BJ (cell line): ENCODE results near the gene RBSN. TPM values are rescaled to one million over a fixed set of nuclear protein-coding genes. Genes with fewer than 3 reads are reported as not detected.

ENCODE experiments used
- CTCF ChIA-PET: fragments of 350-600 bp; formaldehyde crosslinking; extraction: SDS; loops from one replicate; lab custom pipeline; 2021; ENCODE audit warnings: antibody characterized with exemption, inconsistent platforms; lab: Yijun Ruan, JAX
- POLR2A ChIA-PET: fragments of 300-600 bp; sonication (Branson Sonifier 250); formaldehyde crosslinking; extraction: SDS; loops from one replicate; lab custom pipeline; 2021; ENCODE audit warnings: antibody characterized with exemption; lab: Charles Lee
- DNase-seq: peaks from one replicate; pipeline ENCODE4 v3.0.0-alpha.2; 2011; ENCODE audit warnings: low read depth
- H3K27me3 ChIP-seq: 2 replicates; pipeline ENCODE4 v1.6.0; 2011; ENCODE audit warnings: low read length; ENCODE audit not compliant: control insufficient read depth, insufficient read depth
- H3K36me3 ChIP-seq: 2 replicates; pipeline ENCODE4 v1.5.1; 2011; ENCODE audit warnings: low read length; ENCODE audit not compliant: control insufficient read depth, insufficient read depth
- H3K4me3 ChIP-seq: 2 replicates; pipeline ENCODE4 v1.5.1; 2011; ENCODE audit warnings: low read depth, mild to moderate bottlenecking, control low read depth, low read length
- CTCF ChIP-seq: IDR thresholded peaks from 2 replicates; pipeline ENCODE4 v1.5.1; 2011; ENCODE audit warnings: low read depth, mild to moderate bottlenecking, control low read depth, inconsistent platforms, low read length, moderate library complexity; ENCODE audit not compliant: insufficient read depth
- polyA plus RNA-seq: library from polyadenylated mRNA; depleted of rRNA; stranded (reverse); fragments of >200 nt; gene quantifications from 2 replicates; pipeline ENCODE4 v1.2.3, GENCODE V29; 2011

Gene RBSN
- polyA plus RNA-seq, 1 experiment: 10.8 TPM

GRCh38 chr3:15045667-15046066 lies 53.3 kb downstream of the RBSN start:
- ChIA-PET POLR2A (no interaction called here), CTCF (interaction anchor here (0.6 kb wide), 1 partner anchor 1245 kb away, joined by 3 read pairs; no protein-coding TSS in a partner anchor)
- H3K27me3 ChIP-seq: no peaks in the 10 kb centered on the region
- TF ChIP-seq CTCF: no peak
- no peak overlapping the region for H3K4me3 ChIP-seq
- DNase-seq: no peak
- peaks cover 14% of the 10 kb centered on the region for H3K36me3 ChIP-seq

DNA sequence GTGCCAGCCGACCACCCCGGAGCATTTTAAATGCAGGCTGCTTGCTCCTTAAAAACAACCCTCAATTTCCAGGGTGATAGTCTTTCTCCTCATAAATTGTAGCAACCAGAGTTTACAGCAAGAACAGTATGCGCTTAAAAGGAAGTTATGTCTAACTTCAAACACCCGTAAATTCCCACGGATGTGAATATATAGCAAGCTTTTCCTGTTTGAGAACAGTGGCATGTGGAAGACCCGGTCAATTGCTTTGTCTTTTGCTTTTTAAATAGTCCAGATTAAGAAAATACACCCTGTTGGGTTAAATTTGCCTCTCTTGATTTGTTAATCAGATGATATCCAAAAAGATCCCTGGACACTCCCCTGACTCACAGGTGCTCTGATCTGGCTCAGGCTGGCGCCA lies 54.6 kb downstream of the RBSN start:
- H3K36me3 ChIP-seq: peaks cover 13% of the 10 kb centered on the region
- H3K4me3 ChIP-seq: no peak overlapping the region
- ChIA-PET CTCF (interaction anchor here (1.1 kb wide), 1 partner anchor 123 kb away, joined by 3 read pairs; no protein-coding TSS in a partner anchor), POLR2A (interaction anchor here (0.8 kb wide), 1 partner anchor 21 kb away, joined by 3 read pairs; the partner anchor contains the start of gene MRPS25)
- H3K27me3 ChIP-seq: no peaks in the 10 kb centered on the region
- no peak for TF ChIP-seq CTCF
- DNase-seq: no peak

- ChIA-PET CTCF (no interaction called here), POLR2A (no interaction called here)
- H3K27me3 ChIP-seq: no peaks in the 10 kb centered on the region
- TF ChIP-seq CTCF: no peak
- H3K4me3 ChIP-seq: no peak overlapping the region
- H3K36me3 ChIP-seq: peaks cover 13% of the 10 kb centered on the region
- no peak for DNase-seq
Measured at GRCh38 chr3:15043408-15044171, 55.4 kb downstream of the RBSN start.

DNA sequence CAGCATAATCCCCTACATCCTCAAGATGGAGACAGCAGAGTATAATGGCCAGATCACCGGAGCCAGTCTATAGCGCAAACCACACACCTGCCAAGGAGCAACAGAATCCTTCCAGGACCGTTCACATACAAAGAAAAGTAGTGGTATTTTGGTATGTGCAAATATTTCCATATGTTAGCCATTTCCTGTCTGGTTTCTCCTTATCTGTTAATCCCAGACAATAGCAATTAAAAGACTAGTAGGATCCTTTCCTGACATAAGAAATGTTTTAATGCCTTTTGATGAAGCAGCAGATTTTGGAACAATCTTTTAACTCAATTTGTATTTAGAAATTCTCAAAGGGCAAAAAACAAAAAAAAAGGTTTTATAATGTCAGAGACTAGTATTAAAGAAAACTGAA lies 56.0 kb downstream of the RBSN start:
- H3K36me3 ChIP-seq: peaks cover 13% of the 10 kb centered on the region
- DNase-seq: no peak
- POLR2A ChIA-PET: no interaction called here
- TF ChIP-seq CTCF: no peak
- H3K27me3 ChIP-seq: no peaks in the 10 kb centered on the region
- no peak overlapping the region for H3K4me3 ChIP-seq
- CTCF ChIA-PET: interaction anchor here (1.3 kb wide), 1 partner anchor 10 kb away, joined by 3 read pairs; no protein-coding TSS in a partner anchor

- peaks cover 11% of the 10 kb centered on the region for H3K36me3 ChIP-seq
- ChIA-PET POLR2A (no interaction called here), CTCF (interaction anchor here (1.2 to 1.3 kb wide), 2 partner anchors 11 to 88 kb away, joined by 3 read pairs; no protein-coding TSS in a partner anchor)
- DNase-seq: no peak
- H3K27me3 ChIP-seq: no peaks in the 10 kb centered on the region
- TF ChIP-seq CTCF: no peak
- H3K4me3 ChIP-seq: no peak overlapping the region
Measured at GRCh38 chr3:15041950-15042349, 57.0 kb downstream of the RBSN start.
